Posterior vena cava (tissue), 2 donors: ENCODE measurements around the gene BCL11B. TPM values are rescaled to one million over a fixed set of nuclear protein-coding genes. Genes with fewer than 3 reads are reported as not detected.

ENCODE experiments used
- DNase-seq: peaks from one replicate; pipeline ENCODE4 v3.0.0-alpha.2; 2020; ENCODE audit warnings: low spot score
- intact Hi-C, 2 donors: fragments of 100-400 bp; cut with DNase I; formaldehyde crosslinking; loops; one replicate each; pipeline versions ENCODE4 v1.14.1 to v1.14.2; 2022 to 2023
- long read RNA-seq, 2 donors: library from polyadenylated mRNA; unstranded; transcript quantifications; one replicate each; pipeline ENCODE4 v2.0.0, GENCODE V29; 2020 to 2021
- total RNA-seq, 2 donors: library from RNA; stranded (reverse); fragmentation: NEBNext Ultra II Directional; extraction: Animal tissue kit (Norgen Biotek cat#: 25700); gene quantifications; one replicate each; pipeline ENCODE4 v1.2.1, GENCODE V29; 2021
- donor health status: DM: yes; HTN: yes; CAD: no.
- donor health status: DM: yes; HTN: yes; CAD: no.

The BCL11B gene
- 1 to 10 TPM in 1 of 2 donors, under 1 TPM in 1; 0.43 to 1.5 TPM for total RNA-seq
- long read RNA-seq, donor 1, partial matches to known transcripts: 0 of 1 reads
- long read RNA-seq, donor 1, other reads (novel, unspliced or antisense): 1 of 1 reads
- long read RNA-seq, donor 2, partial matches to known transcripts: 0 of 1 reads
- long read RNA-seq, donor 2, other reads (novel, unspliced or antisense): 1 of 1 reads

GRCh38 chr14:99271951-99272631 lies at the start of gene BCL11B:
Gene BCL11B, minus strand, starts transcription at chr14:99272197. Its CDS starts 979 bp downstream, at chr14:99271218.
- intact Hi-C loops: no loop called here
- DNase-seq: peak; percentile 89

- intact Hi-C loops: no loop called here
- peak; percentile 22 for DNase-seq
Measured at GRCh38 chr14:99321236-99321925, 49.4 kb upstream of the BCL11B start.

GRCh38 chr14:99320621-99321235 lies 48.7 kb upstream of the BCL11B start:
- intact Hi-C loops: no loop called here
- peak; percentile 78 for DNase-seq

- intact Hi-C loops: no loop called here
- peak; percentile 78 for DNase-seq
Measured at GRCh38 chr14:99320105-99320572, 48.1 kb upstream of the BCL11B start.

- intact Hi-C loops: no loop called here
- peak; percentile 47 for DNase-seq
Measured at GRCh38 chr14:99318959-99319295, 46.9 kb upstream of the BCL11B start.

GRCh38 chr14:99318091-99318958 lies 46.3 kb upstream of the BCL11B start:
- peak; percentile 55 for DNase-seq
- intact Hi-C loops: no loop called here

- intact Hi-C loops: no loop called here
- peak; percentile 34 for DNase-seq
Measured at GRCh38 chr14:99317231-99318090, 45.5 kb upstream of the BCL11B start.

- peak; percentile 53 for DNase-seq
- intact Hi-C loops: no loop called here
Measured at GRCh38 chr14:99316281-99317163, 44.5 kb upstream of the BCL11B start.

- intact Hi-C loops: no loop called here
- no peak for DNase-seq
Measured at GRCh38 chr14:99315197-99315596, 43.2 kb upstream of the BCL11B start.

GRCh38 chr14:99314623-99315022 lies 42.6 kb upstream of the BCL11B start:
- intact Hi-C loops: no loop called here
- DNase-seq: peak; percentile 14

- intact Hi-C loops: no loop called here
Measured at GRCh38 chr14:99313234-99313633, 41.2 kb upstream of the BCL11B start.

GRCh38 chr14:99312106-99312505 lies 40.1 kb upstream of the BCL11B start:
- intact Hi-C loops: no loop called here
- peak; percentile 17 for DNase-seq

More at GRCh38 chr14:99313234-99313633, 41.2 kb upstream of the BCL11B start:
- peak; percentile 8 for DNase-seq

- intact Hi-C loops: no loop called here
- peak; percentile 20 for DNase-seq
Measured at GRCh38 chr14:99309220-99309766, 37.3 kb upstream of the BCL11B start.

- intact Hi-C loops: no loop called here
- no peak for DNase-seq
Measured at GRCh38 chr14:99304208-99304607, 32.2 kb upstream of the BCL11B start.

GRCh38 chr14:99300190-99300589 lies 28.2 kb upstream of the BCL11B start:
- intact Hi-C loops: no loop called here
- no peak for DNase-seq

- intact Hi-C loops: no loop called here
- DNase-seq: peak; percentile 37
Measured at GRCh38 chr14:99296517-99296916, 24.5 kb upstream of the BCL11B start.
